Testis (tissue), 5 donors: ENCODE measurements around the gene CCDC74B. TPM values are rescaled to one million over a fixed set of nuclear protein-coding genes. Genes with fewer than 3 reads are reported as not detected.
"Not testable (repeated sequence)": the region's sequence is repeated elsewhere in the genome, so short reads cannot be mapped to it uniquely, and the experiment has no call there.

Source experiments
- DNase-seq: peaks from one replicate; pipeline ENCODE4 v3.0.0-alpha.2; 2019
- H3K27ac ChIP-seq, 2 donors: fragments of 200-600 bp; sonication (generic); one replicate each; pipeline ENCODE4 v1.5.1; 2019
- H3K27me3 ChIP-seq: fragments of 200-600 bp; sonication (generic); one replicate; pipeline ENCODE4 v1.5.1; 2019
- H3K36me3 ChIP-seq: fragments of 200-600 bp; sonication (generic); one replicate; pipeline ENCODE4 v1.5.1; 2017; ENCODE audit warnings: low read depth; ENCODE audit errors: missing control alignments
- H3K4me1 ChIP-seq: fragments of 200-600 bp; sonication (generic); one replicate; pipeline ENCODE4 v1.5.1; 2019
- H3K4me3 ChIP-seq, 2 donors: fragments of 200-600 bp; sonication (generic); one replicate each; pipeline ENCODE4 v1.5.1; 2017 to 2019
- H3K9me3 ChIP-seq: fragments of 200-600 bp; sonication (generic); one replicate; pipeline ENCODE4 v1.5.1; 2017
- CTCF ChIP-seq, 3 experiments: fragments of 450-650 bp in 2 of 3; fragments of 200-600 bp in 1 of 3; sonication (generic) in 1 of 3; IDR thresholded peaks; one replicate each; pipeline ENCODE4 v1.5.1; 2016 to 2019; ENCODE audit warnings: antibody characterized with exemption in 3 of 3, mild to moderate bottlenecking in 2 of 3, moderate library complexity in 1 of 3
- POLR2A ChIP-seq: fragments of 450-650 bp; IDR thresholded peaks from one replicate; pipeline ENCODE4 v1.6.1; 2017; ENCODE audit warnings: antibody characterized with exemption, mild to moderate bottlenecking, moderate library complexity
- WGBS, 2 donors: methylation state at CpG; one replicate each; pipeline ENCODE4 v1.1.5; 2018; 5-methylcytosine and 5-hydroxymethylcytosine counted together
- intact Hi-C: fragments of 100-400 bp; cut with DNase I; formaldehyde crosslinking; loops from one replicate; pipeline ENCODE4 v1.15.1; 2023; ENCODE audit warnings: low total_unique reads
- long read RNA-seq, 2 donors: transcript quantifications; one replicate each; lab custom pipeline, GENCODE V29; 2026
- polyA plus RNA-seq: library from polyadenylated mRNA; stranded (reverse); fragments of 350-450 nt; fragmentation: Illumina TruSeq; extraction: RNeasy Lipid Tissue Mini Kit (QIAGEN cat#74804); gene quantifications from one replicate; pipeline ENCODE4 v1.2.3, GENCODE V29; 2014; ENCODE audit warnings: low read depth, low replicate concordance; ENCODE audit not compliant: insufficient read depth
- total RNA-seq, 2 donors: library from RNA; depleted of rRNA; stranded (reverse); fragments of >200 nt; gene quantifications; one replicate each; pipeline ENCODE4 v1.2.3, GENCODE V29; 2016

CCDC74B gene
- 100 to 1,000 TPM in 1 of 2 donors, 10 to 100 TPM in 1; 72.6 to 117 TPM for total RNA-seq
- polyA plus RNA-seq, result 140 TPM
- long read RNA-seq, donor 1, transcript CCDC74B-205 (8 exons, 1,296 nt), result major isoform, 5 of 6 reads
- long read RNA-seq, donor 1, partial matches to known transcripts, result 0 of 6 reads
- long read RNA-seq, donor 1, other reads (novel, unspliced or antisense), result 0 of 6 reads
- long read RNA-seq, donor 2, partial matches to known transcripts, result 0 of 2 reads
- long read RNA-seq, donor 2, other reads (novel, unspliced or antisense), result 0 of 2 reads

- H3K36me3 ChIP-seq, H3K27me3 ChIP-seq, H3K27ac ChIP-seq, H3K4me1 ChIP-seq, H3K9me3 ChIP-seq, intact Hi-C loops: not testable (repeated sequence)
- DNase-seq, result peak; percentile 67
- WGBS, 2 donors, result 3 to 14% methylated on average over 18 of the region's 30 CpGs
- peak within 1 kb of the TSS; percentile 31 to 52 for H3K4me3 ChIP-seq
These were observed at the start of gene CCDC74B for GRCh38 chr2:130145006-130145414. TSS of gene CCDC74B (minus strand) at chr2:130145112. CDS start at chr2:130144996, 116 bp downstream.

GRCh38 chr2:130193824-130194223 is 48.9 kb upstream of the CCDC74B start:
- DNase-seq, H3K4me3 ChIP-seq, H3K36me3 ChIP-seq, H3K27ac ChIP-seq, intact Hi-C loops, H3K9me3 ChIP-seq, H3K4me1 ChIP-seq, H3K27me3 ChIP-seq: not testable (repeated sequence)
- 69 to 79% methylated on average over 7 to 13 of the region's 22 CpGs for WGBS, 2 donors

- DNase-seq, H3K4me1 ChIP-seq, H3K27ac ChIP-seq, intact Hi-C loops, H3K9me3 ChIP-seq, H3K36me3 ChIP-seq, H3K27me3 ChIP-seq, H3K4me3 ChIP-seq: not testable (repeated sequence)
- 91 to 100% methylated on average over 3 of the region's 3 CpGs for WGBS, 2 donors
These were observed 47.5 kb upstream of the CCDC74B start for GRCh38 chr2:130192451-130192850.

- H3K36me3 ChIP-seq, H3K4me3 ChIP-seq, H3K27me3 ChIP-seq, DNase-seq, intact Hi-C loops, H3K27ac ChIP-seq, H3K4me1 ChIP-seq, H3K9me3 ChIP-seq: not testable (repeated sequence)
- WGBS, 2 donors, result 89 to 95% methylated on average over 5 to 6 of the region's 6 CpGs
These were observed 46.4 kb upstream of the CCDC74B start for GRCh38 chr2:130191319-130191718.

GRCh38 chr2:130190237-130190636 is 45.3 kb upstream of the CCDC74B start:
- no peak for DNase-seq

GRCh38 chr2:130188958-130189357 is 44.0 kb upstream of the CCDC74B start:
- DNase-seq, H3K27me3 ChIP-seq, intact Hi-C loops, H3K4me1 ChIP-seq, H3K36me3 ChIP-seq, H3K9me3 ChIP-seq, H3K4me3 ChIP-seq, H3K27ac ChIP-seq: not testable (repeated sequence)
- 70 to 72% methylated on average over 3 to 4 of the region's 4 CpGs for WGBS, 2 donors

More at GRCh38 chr2:130190237-130190636, 45.3 kb upstream of the CCDC74B start:
- no peak for TF ChIP-seq POLR2A
- TF ChIP-seq CTCF (IDR thresholded peaks at IDR 0.05), result no peak
- Histone ChIP-seq H3K27ac (no peak overlapping the region), H3K36me3 (no peaks in the 10 kb centered on the region), H3K27me3 (no peaks in the 10 kb centered on the region), H3K4me3 (no peak overlapping the region), H3K9me3 (no peaks in the 10 kb centered on the region), H3K4me1 (no peaks in the 10 kb centered on the region)
- WGBS, 2 donors, result 87 to 88% methylated on average over 15 of the region's 15 CpGs
- intact Hi-C loops, result no loop called here

- 92 to 95% methylated on average over 11 to 17 of the region's 17 CpGs for WGBS, 2 donors
These were observed 43.2 kb upstream of the CCDC74B start for GRCh38 chr2:130187859-130188792.

More at GRCh38 chr2:130187859-130188792, 43.2 kb upstream of the CCDC74B start:
- H3K4me1 ChIP-seq, result peaks cover 13% of the 10 kb centered on the region
- H3K4me3 ChIP-seq, DNase-seq, intact Hi-C loops, H3K9me3 ChIP-seq, H3K27ac ChIP-seq, H3K36me3 ChIP-seq, H3K27me3 ChIP-seq: not testable (repeated sequence)
